CD14-positive monocyte (primary cell): ENCODE data around the gene ZNF722. TPM values are rescaled to one million over a fixed set of nuclear protein-coding genes. Genes with fewer than 3 reads are reported as not detected.
"Not testable (repeated sequence)": the region's sequence is repeated elsewhere in the genome, so short reads cannot be mapped to it uniquely, and the experiment has no call there.

Experiments
- DNase-seq, 3 donors: peaks; one replicate each; pipeline ENCODE4 v3.0.0-alpha.2; 2011 to 2022
- H2AFZ ChIP-seq: 2 replicates; pipeline ENCODE4 v1.6.0; 2012; ENCODE audit warnings: mild to moderate bottlenecking, low read depth, low read length, inconsistent platforms; ENCODE audit not compliant: insufficient read depth, poor library complexity, severe bottlenecking
- H3K27ac ChIP-seq, 2 donors: 1 replicate in 1 of 2; 2 replicates in 1 of 2; pipeline ENCODE4 v1.5.1; 2012 to 2013; ENCODE audit warnings: low read length in 2 of 2, control low read depth in 1 of 2, inconsistent platforms in 1 of 2, low read depth in 1 of 2, mild to moderate bottlenecking in 1 of 2
- H3K27me3 ChIP-seq, 2 donors: one replicate each; pipeline versions ENCODE4 v1.6.0 to v1.6.1; 2011 to 2013; ENCODE audit warnings: low read length in 2 of 2; ENCODE audit not compliant: control insufficient read depth in 2 of 2, insufficient read depth in 2 of 2
- H3K36me3 ChIP-seq, 2 donors: replicated peaks in 1 of 2; 1 replicate in 1 of 2; 2 replicates in 1 of 2; pipeline versions ENCODE4 v1.5.1 to v1.6.1; 2012 to 2013; ENCODE audit warnings: low read length in 2 of 2, control low read depth in 1 of 2, inconsistent platforms in 1 of 2, mild to moderate bottlenecking in 1 of 2; ENCODE audit not compliant: insufficient read depth in 2 of 2, control insufficient read depth in 1 of 2
- H3K4me1 ChIP-seq, 2 donors: 1 replicate in 1 of 2; 2 replicates in 1 of 2; pipeline versions ENCODE4 v1.5.1 to v1.6.1; 2012 to 2013; ENCODE audit warnings: low read length in 2 of 2, control low read depth in 1 of 2, inconsistent platforms in 1 of 2, mild to moderate bottlenecking in 1 of 2, moderate library complexity in 1 of 2; ENCODE audit not compliant: insufficient read depth in 2 of 2, control insufficient read depth in 1 of 2
- H3K4me2 ChIP-seq: replicated peaks from 2 replicates; pipeline ENCODE3; 2012; ENCODE audit warnings: low read length, moderate library complexity, mild to moderate bottlenecking; ENCODE audit not compliant: poor library complexity, severe bottlenecking; ENCODE audit errors: extremely low read depth
- H3K4me3 ChIP-seq, 3 experiments: fragments of 200-600 bp in 1 of 3; sonication (generic) in 1 of 3; replicated peaks in 1 of 3; 1 replicate in 2 of 3; 2 replicates in 1 of 3; pipeline ENCODE4 v1.5.1; 2011 to 2013; ENCODE audit warnings: low read length in 3 of 3, mild to moderate bottlenecking in 3 of 3, control low read depth in 2 of 3, low read depth in 2 of 3, inconsistent platforms in 1 of 3, moderate library complexity in 1 of 3
- H3K79me2 ChIP-seq: 2 replicates; pipeline ENCODE4 v1.6.0; 2012; ENCODE audit warnings: mild to moderate bottlenecking, control low read depth, inconsistent platforms, low read length, moderate library complexity; ENCODE audit not compliant: insufficient read depth
- H3K9ac ChIP-seq: 2 replicates; pipeline ENCODE4 v1.6.0; 2017; ENCODE audit warnings: low read length, mild to moderate bottlenecking; ENCODE audit not compliant: insufficient read depth, poor library complexity, severe bottlenecking
- H3K9me3 ChIP-seq, 2 donors: replicated peaks in 1 of 2; 1 replicate in 1 of 2; 2 replicates in 1 of 2; pipeline versions ENCODE4 v1.5.1 to v1.6.1; 2012 to 2013; ENCODE audit warnings: low read length in 2 of 2, control low read depth in 1 of 2; ENCODE audit not compliant: control insufficient read depth in 1 of 2, insufficient read depth in 1 of 2
- H4K20me1 ChIP-seq: 2 replicates; pipeline ENCODE4 v1.6.0; 2012; ENCODE audit warnings: mild to moderate bottlenecking, low read length, control low read depth, moderate library complexity; ENCODE audit not compliant: insufficient read depth
- H3K27ac Mint-ChIP-seq, 7 donors: one replicate each; pipeline ENCODE4 v1.8.0; 2020; ENCODE audit warnings: mild to moderate bottlenecking in 7 of 7, mixed read lengths in 7 of 7, moderate library complexity in 6 of 7, inconsistent platforms in 2 of 7
- H3K27me3 Mint-ChIP-seq, 3 donors: one replicate each; pipeline ENCODE4 v1.8.0; 2021 to 2022; ENCODE audit warnings: low read depth in 3 of 3, mild to moderate bottlenecking in 3 of 3, mixed read lengths in 3 of 3, moderate library complexity in 3 of 3, inconsistent platforms in 1 of 3
- H3K36me3 Mint-ChIP-seq, 2 donors: one replicate each; pipeline ENCODE4 v1.8.0; 2020; ENCODE audit warnings: mixed read lengths in 2 of 2, inconsistent platforms in 1 of 2, mild to moderate bottlenecking in 1 of 2
- H3K4me1 Mint-ChIP-seq: one replicate; pipeline ENCODE4 v1.8.0; 2020; ENCODE audit warnings: mild to moderate bottlenecking, mixed read lengths
- H3K4me3 Mint-ChIP-seq, 2 donors: one replicate each; pipeline ENCODE4 v1.8.0; 2020; ENCODE audit warnings: mild to moderate bottlenecking in 2 of 2, mixed read lengths in 2 of 2, moderate library complexity in 1 of 2
- H3K9me3 Mint-ChIP-seq, 7 donors: one replicate each; pipeline ENCODE4 v1.8.0; 2020 to 2022; ENCODE audit warnings: mixed read lengths in 7 of 7, mild to moderate bottlenecking in 6 of 7, moderate library complexity in 6 of 7, inconsistent platforms in 2 of 7
- WGBS: methylation state at CpG from one replicate; pipeline ENCODE4 v1.1.5; 2013; ENCODE audit warnings: missing lambda C conversion rate; ENCODE audit not compliant: insufficient coverage; 5-methylcytosine and 5-hydroxymethylcytosine counted together
- intact Hi-C, 2 donors: fragments of 100-400 bp; cut with micrococcal nuclease; formaldehyde crosslinking; loops; one replicate each; pipeline versions ENCODE4 v1.15.0 to v1.15.1; 2023
- polyA plus RNA-seq, 3 donors: library from polyadenylated mRNA; depleted of rRNA in 1 of 3; unstranded in 2 of 3; stranded (reverse) in 1 of 3; fragments of 300-500 nt in 2 of 3; fragments of >200 nt in 1 of 3; fragmentation: Illumina TruSeq in 2 of 3; gene quantifications; 1 replicate in 2 of 3; 2 replicates in 1 of 3; pipeline ENCODE4 v1.2.3, GENCODE V29; 2012 to 2021
- TF ChIP-seq, protein P1 (sequence below): fragments of 200-600 bp; IDR thresholded peaks from one replicate; pipeline ENCODE4 v1.8.0; 2022; ENCODE audit warnings: antibody characterized with exemption, mild to moderate bottlenecking

Gene ZNF722
- polyA plus RNA-seq, 3 donors = not detected

- Mint-ChIP-seq H3K27ac (no peak overlapping the region), H3K4me3 (no peak overlapping the region), H3K9me3 (peaks cover 3 to 35% (median 15%) of the 10 kb centered on the region in 7 donors), H3K27me3 (no peaks in the 10 kb centered on the region), H3K4me1 (no peaks in the 10 kb centered on the region), H3K36me3 (no peaks in the 10 kb centered on the region)
- intact Hi-C loops = no loop called here
- H3K9me3 ChIP-seq = peaks cover 18 to 26% of the 10 kb centered on the region in 2 donors
- H3K27me3 ChIP-seq = no peaks in the 10 kb centered on the region
- no peak overlapping the region for H3K9ac ChIP-seq
- no peak overlapping the region for H3K4me2 ChIP-seq
- H3K79me2 ChIP-seq = no peaks in the 10 kb centered on the region
- TF ChIP-seq, protein P1, sequence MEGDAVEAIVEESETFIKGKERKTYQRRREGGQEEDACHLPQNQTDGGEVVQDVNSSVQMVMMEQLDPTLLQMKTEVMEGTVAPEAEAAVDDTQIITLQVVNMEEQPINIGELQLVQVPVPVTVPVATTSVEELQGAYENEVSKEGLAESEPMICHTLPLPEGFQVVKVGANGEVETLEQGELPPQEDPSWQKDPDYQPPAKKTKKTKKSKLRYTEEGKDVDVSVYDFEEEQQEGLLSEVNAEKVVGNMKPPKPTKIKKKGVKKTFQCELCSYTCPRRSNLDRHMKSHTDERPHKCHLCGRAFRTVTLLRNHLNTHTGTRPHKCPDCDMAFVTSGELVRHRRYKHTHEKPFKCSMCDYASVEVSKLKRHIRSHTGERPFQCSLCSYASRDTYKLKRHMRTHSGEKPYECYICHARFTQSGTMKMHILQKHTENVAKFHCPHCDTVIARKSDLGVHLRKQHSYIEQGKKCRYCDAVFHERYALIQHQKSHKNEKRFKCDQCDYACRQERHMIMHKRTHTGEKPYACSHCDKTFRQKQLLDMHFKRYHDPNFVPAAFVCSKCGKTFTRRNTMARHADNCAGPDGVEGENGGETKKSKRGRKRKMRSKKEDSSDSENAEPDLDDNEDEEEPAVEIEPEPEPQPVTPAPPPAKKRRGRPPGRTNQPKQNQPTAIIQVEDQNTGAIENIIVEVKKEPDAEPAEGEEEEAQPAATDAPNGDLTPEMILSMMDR = no peak
- no peak overlapping the region for H3K4me3 ChIP-seq
- no peaks in the 10 kb centered on the region for H3K36me3 ChIP-seq
- H3K27ac ChIP-seq = no peak overlapping the region
- H3K4me1 ChIP-seq = no peaks in the 10 kb centered on the region
- H2AFZ ChIP-seq = no peak overlapping the region
- DNase-seq = no peak
- no peaks in the 10 kb centered on the region for H4K20me1 ChIP-seq
Measured at GRCh38 chr7:63968629-63969028, 30.0 kb upstream of the ZNF722 start.

- H3K9me3 Mint-ChIP-seq = peaks cover 18 to 54% (median 44%) of the 10 kb centered on the region in 7 donors
Measured at GRCh38 chr7:64015496-64015895, 16.8 kb downstream of the ZNF722 start.

More at GRCh38 chr7:64015496-64015895, 16.8 kb downstream of the ZNF722 start:
- H3K4me1 ChIP-seq, H3K79me2 ChIP-seq, H3K27me3 Mint-ChIP-seq, intact Hi-C loops, DNase-seq, H3K27ac ChIP-seq, H3K27ac Mint-ChIP-seq, H2AFZ ChIP-seq, H3K27me3 ChIP-seq, H4K20me1 ChIP-seq, H3K4me2 ChIP-seq, H3K36me3 Mint-ChIP-seq, H3K9ac ChIP-seq, H3K36me3 ChIP-seq, H3K4me1 Mint-ChIP-seq, H3K4me3 ChIP-seq, H3K4me3 Mint-ChIP-seq: not testable (repeated sequence)
- WGBS = no CpG with 5 or more reads among the region's 2 CpGs
- peaks cover 31 to 63% of the 10 kb centered on the region in 2 donors for H3K9me3 ChIP-seq
